HG02763 (cell line): ENCODE measurements around the gene MOB1A.
"Not testable (repeated sequence)": the region's sequence is repeated elsewhere in the genome, so short reads cannot be mapped to it uniquely, and the experiment has no call there.

Experiments
- ATAC-seq: cut with Tn5 transposase; IDR thresholded peaks from one replicate; pipeline ENCODE4 v1.9.1; 2021; ENCODE audit warnings: mild to moderate bottlenecking, moderate library complexity; ENCODE audit not compliant: unreplicated experiment

MOB1A gene

DNA sequence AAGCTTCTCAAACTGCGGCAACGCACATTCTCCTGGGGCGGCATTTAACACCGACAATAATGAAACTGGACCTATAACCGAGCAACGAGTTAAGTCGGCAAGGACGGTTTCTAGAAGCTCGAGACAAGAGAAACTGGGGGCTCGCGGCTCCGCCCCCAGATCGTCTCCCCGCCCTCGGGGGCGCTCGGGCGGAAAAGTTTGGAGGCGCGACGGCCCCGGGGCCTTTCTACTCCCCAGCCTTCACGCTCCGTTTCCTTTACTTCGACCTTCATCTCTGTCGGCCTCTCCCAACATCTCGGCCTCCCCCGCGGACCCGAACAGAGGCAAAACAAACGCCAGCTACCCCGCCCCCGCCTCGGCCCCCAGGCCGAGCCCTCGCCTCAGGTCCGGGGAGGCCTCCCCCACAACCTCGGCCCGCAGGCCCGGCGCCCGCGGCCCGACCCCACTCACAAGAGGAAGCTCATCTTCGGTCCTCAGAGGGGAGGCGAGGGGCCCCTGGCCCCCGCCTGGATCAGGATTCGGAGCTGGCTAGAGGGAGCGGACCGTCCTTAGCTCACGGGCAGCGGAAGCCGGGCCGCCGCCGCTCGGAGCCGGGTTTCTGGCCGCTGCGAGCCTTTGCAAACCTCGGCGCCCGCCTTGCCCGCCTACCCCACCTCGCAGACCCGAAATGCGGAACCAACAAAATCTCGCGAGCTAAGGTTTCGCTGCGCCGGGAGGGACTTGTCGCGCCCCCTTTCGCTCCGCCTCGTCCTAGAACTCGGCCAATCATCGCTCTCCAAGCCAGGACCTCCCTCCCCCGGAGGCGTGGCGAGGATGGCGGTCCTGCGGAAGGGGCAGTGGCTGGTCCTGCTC, at the start of gene MOB1A:
MOB1A (minus strand) TSS at position 669 of the 852 bp plus-strand sequence; CDS start at position 464, 205 bp downstream.
- peak; percentile 74 for ATAC-seq

DNA sequence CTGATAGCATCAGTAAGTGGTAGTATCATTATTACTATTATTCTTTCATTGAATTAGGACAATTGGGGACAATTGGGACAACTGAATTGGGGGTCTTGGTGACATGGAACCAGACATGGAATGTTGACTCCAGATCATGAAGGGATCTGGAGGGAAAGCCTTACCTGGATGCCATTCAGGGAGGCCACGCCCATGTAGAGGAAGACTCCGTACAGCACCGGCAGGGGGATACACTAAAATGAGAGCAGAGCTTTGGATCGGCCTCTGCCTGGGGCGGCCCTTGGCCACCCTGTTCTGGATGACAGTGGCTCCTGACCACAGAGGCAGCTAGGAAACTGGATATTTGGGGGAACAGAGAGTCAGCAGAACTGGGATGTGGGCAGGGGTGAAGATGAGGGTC, 49.0 kb upstream of the MOB1A start:
- ATAC-seq = no peak

DNA sequence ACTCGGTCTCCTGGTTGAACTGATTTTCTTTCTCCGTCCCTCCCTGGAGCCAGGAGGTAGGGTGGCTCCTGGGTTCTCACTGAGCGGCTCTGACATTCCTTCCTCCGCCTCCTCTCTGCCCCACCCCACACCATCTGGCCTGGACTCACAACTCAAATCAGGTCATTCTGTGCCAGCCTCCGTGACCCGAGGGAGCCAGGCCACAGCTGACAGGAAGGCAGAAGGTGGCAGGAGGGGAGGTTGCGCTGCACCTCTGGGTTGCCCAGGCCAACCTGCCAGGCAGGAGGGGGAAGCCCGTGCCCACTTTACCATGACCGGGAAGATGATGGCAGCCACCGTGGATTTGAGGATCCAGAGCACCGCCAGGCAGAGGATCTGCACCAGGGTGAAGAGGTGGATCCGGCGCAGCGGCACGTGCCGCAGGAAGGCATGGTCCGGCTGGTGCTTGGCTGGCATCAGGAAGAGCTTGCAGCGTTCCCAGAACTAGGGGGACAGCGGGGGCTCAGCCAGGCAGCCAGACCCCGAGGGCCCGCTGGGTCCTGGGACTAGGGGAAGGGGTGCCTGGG, 48.1 kb upstream of the MOB1A start:
- ATAC-seq = no peak

DNA sequence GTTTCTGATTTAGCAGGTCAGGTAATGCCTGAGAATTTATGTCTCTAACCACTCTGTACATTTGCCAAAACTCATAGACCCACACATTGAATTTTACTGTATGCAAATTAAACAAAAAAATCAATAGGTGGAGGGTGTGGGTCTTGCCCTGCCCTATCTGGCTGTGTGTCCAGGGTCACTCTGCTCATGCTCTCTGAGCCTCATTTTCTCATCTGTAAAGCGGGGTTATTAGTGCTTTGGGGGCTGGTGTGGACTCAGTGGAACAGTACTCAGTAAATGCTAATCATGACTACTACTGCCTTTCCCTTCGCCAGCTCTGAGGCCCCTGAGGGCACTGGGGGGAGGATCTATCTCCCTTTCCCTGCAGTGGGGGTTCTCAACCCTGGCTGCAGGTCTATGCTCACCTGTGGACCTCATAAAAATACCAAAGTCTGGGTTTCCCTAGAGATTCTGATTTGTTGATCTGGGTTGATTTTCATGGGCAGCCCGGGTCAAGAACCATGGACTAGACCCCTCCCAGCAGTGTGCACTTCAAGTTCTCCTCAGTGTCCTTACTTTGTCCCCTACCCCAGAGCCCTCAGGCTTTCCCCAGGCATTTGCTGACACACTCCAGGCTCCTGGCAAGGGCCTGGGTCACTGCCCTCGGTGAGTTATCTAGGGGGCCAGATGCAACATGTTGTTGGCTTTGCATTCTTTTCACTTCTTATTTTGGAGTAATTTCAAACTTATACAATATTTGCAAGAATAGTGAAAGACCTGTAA, 47.2 kb upstream of the MOB1A start:
- ATAC-seq = no peak

DNA sequence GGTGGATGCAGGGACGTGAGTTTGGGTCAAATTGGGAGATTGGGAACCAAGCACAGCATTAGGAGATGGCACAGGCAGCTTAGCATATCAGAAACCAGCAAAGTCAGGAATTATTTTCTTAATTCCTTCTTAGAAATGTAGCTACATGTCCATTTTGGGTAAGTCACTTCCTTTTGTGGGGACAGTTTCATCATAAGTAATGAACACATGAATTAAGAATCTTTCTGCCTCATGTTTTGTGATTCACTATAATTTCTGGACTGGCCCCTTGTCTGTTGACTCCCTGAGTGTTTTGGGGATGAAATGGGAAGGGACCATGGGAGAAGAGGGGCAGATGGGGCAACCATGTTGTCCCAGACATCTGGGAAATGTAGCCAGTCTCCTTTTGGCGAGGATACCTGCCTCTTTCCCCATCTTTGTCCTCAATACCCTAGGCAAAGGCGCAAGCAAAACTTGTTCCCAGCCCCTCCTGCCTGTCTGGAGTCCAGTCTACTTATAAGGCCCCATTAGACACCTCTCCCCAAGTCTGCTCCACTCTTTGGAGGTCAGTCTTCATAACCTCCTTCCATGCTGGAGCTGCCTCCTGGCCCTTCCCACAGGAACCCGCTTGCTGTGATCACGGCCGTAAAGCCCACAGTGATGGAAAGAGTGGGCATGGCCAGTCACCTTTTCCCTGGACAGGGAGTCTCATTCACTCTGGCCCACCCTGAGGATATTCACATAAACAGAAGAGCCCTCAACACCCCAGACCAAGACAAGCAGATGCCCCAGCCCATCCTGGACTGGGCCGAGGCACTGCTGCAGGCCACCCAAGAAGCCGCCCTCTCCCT, 45.5 kb upstream of the MOB1A start:
- ATAC-seq = no peak

DNA sequence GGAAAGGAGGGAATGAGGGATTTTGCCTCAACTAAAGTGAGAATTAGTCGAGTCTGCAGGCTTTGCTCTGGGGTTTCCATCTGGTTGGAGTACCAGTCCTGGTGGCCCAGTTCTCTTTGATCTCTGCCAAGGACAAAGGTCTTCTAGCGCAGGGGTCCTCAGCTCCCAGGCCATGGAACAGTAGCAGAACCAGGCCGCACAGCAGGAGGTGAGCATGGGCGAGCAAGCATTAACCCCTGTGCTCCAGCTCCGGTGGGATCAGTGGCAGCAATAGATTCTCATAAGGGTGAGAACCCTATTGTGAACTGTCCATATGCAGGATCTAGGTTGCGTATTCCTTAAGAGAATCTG, 43.6 kb upstream of the MOB1A start:
- ATAC-seq = no peak

DNA sequence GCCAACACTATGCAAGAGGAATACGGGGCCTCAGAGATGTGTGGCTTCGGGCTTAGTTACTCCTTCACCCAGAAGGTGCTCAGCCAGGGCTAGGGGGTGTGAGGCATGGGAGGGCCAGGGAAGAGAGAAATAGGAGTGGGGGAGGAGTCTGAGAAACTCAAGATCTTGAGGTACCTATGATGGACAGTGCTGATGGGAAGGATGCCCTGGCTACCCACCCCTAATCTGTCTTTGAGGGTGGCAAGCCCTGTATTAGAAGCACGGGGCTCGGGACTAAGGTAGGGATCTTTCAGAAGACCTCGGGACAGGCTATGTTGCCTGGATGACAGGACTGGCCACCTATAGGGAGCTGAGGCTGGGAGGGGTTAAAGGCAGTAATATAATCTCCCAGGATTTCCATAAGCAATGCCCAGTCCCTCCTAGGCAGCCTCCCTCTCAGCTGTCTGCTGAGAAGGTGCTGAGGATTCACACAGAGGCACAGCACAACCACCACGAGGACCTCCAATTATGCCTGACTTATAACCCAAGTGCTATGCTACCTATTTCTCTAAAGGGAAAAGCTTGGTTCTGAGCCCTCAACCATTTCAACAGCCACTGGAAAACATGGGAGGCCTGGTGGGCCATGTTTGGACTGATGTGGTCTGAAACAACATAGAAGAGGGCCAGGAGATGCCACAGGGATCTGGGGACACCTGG, 43.1 kb upstream of the MOB1A start:
- ATAC-seq = no peak

DNA sequence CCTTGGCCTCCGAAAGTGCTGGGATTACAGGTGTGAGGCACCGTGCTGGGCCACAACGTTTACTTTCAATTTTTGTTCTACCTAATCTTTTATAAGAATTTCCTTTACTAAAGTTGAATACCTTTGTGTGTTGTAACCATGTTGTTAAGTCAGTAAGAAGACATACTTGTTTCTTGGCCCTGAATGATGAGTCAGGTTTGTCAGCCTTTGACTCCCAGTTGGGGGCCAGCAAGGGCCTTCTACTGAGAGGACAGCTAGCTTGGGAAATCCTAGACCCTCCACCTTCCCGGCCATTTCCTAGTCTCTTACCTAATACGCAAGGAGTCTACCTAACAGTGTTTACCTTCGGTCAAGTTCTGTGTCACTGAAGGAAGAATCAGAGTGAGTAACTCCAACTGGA, 42.4 kb upstream of the MOB1A start:
- no peak for ATAC-seq

DNA sequence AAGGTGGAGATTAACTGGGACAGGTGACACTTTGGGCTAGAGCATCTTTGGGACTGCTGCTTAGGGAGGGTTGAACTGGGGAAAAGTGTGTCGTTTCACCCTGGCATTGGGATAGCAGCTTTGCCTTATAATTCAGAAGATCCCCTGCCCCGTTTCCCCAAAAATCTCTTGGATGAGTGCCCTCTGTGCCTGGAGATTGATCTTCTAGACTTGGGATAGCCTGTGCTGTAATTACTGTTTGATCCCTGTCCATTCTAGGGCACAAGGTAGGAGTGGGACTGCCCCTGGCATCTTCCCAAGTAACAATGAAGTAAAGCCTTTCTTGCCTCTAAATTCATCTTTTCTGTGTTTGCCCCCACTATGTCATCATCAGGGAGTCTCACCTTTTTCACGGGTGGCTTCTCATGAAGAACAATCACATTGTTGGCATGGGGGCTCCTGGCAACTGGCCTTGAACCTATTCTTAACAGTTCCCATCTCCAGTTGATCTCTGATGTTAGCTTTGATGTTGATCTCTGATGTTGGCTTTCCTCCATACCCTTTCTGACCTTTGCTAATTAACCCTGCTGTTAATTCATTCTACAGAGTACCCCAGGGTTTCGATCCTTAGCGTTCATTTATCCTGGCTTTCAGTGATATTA, 41.3 kb upstream of the MOB1A start:
- no peak for ATAC-seq

DNA sequence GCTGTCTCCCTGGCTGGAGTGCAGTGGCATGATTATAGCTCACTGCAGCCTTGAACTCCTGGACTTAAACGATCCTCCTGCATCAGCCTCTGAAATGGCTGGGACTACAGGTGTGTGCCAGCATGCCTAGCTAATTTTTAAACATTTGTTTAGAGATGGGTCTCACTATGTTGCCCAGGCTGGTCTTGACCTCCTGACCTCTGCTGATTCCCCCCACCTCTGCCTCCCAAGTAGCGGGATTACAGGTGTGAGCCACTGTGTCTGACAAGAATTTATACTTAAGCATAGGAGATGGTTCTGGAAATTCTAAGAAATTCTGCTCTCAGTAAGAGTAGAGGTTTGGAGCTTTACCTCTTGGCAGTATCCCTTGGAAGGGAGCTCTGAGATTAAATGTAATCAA, 38.0 kb upstream of the MOB1A start:
- no peak for ATAC-seq

DNA sequence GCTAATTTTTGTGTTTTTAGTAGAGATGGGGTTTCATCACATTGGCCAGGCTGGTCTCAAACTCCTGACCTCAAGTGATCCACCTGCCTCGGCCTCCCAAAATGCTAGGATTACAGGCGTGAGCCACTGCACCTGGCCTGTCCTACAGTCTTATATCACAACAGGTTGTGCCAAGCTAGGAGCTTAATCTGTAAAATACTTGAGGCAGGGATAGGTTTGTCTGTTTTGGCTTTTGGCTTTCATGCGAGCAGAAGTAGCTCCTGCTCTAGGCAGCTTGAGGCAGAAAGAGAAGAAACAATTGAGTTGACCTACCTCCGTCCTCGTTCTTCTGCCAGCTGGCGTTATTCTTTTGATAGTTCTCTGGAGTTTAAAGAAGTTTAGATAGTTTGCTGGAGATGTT, 37.1 kb upstream of the MOB1A start:
- ATAC-seq = not testable (repeated sequence)

DNA sequence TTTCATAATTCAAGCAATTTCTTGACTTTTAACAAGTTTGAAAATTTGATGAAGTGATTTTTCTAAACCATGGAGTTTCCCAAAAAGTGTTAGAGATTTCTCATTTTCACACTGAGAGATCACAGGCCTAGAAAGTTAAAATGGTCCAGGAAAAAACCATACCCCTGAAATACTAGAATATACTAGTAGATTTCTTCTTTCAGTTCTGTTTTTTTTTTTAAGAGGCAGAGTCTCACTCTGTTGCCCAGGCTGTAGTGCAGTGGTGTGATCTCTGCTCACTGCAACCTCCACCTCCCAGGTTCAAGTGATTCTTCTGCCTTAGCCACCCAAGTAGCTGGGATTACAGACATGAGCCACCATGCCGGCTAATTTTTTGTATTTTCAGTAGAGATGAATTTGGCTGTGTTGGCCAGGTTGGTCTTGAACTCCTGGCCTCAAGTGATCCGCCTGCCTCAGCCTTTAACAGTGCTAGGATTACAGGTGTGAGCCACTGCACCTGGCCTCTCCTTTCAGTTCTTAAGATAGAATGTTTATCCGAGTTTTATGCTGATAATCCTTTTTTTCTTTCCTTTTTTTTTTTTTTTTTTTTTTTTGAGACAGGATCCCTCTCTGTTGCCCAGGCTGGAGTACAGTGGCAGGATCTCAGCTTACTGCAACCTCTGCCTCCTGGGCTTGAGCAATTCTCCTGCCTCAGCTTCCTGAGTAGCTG, 34.2 kb upstream of the MOB1A start:
- ATAC-seq = no peak

DNA sequence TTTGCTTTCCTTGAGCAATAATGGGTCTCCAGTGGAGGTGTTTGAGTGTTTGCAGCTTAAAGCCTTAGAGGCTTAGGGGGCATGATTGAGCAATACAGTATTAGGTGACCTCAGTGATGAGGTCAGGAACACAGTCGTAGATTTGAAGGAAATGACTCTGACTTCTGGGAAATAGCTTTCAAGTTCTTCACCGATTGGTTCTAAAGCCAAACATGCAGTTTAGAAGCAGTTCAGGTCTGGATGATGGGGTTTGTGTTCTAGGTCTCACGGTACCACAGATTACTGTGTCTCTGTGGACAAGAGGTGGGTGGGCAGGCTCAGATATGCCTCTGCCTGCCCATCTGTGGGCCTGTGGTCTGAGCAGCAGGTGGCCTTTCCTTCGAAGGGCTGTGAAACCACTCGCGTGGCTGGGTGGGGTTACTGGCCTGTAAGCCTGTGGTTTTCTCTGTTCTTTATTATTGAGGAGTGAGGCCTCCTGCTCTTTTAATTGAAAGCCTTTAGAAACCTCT, 27.6 kb upstream of the MOB1A start:
- ATAC-seq = peak; percentile 86

DNA sequence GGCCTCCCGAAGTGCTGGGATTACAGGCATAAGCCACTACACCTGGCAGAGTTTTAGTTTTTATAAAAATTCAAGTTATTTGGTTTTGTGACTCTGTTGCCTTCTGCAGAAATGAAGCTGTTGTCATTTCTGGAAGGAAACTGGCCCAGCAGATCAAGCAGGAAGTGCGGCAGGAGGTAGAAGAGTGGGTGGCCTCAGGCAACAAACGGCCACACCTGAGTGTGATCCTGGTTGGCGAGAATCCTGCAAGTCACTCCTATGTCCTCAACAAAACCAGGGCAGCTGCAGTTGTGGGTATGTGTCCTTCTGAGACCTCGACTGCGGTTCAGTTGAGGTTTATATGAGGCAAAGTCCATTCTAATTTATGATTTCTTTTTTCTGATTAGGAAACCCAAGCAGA, 26.9 kb upstream of the MOB1A start:
- no peak for ATAC-seq

DNA sequence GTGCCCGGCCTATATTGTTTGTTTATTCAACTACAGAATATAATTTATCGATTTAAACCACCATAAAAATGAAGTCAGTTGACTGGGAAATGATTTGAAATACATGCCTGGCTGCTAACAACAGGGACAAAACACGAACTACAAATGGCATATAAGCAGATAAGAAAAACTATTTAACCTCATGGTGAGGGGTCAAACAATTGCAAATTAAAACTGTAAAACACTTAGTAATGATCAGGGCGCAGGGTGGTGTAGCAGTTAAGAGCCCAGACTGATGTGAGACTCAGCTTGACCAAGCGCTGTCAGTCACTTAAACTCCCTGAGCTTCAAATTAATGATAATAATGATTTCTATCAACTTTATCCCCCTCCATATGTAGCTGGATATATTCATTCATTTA, 26.4 kb upstream of the MOB1A start:
- no peak for ATAC-seq

DNA sequence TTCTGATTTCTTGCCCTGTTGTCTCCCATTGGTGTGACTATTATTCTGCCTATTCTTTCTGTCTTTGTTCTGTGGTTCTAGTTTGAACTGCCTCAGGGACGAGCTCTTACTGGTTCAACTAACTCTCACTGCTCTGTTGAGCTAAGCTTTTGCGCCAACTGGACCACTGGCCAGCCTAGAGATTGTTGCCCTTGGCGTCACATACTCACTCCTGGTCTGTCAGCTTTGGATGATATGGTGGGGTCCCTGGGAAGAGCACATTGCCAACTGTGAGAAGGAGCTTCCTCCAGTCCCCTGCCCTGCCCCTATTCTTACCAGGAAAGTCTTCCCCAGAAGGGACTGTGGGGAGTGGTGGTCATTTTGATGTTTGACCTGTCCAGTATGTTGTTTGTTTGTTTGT, 25.8 kb upstream of the MOB1A start:
- no peak for ATAC-seq

DNA sequence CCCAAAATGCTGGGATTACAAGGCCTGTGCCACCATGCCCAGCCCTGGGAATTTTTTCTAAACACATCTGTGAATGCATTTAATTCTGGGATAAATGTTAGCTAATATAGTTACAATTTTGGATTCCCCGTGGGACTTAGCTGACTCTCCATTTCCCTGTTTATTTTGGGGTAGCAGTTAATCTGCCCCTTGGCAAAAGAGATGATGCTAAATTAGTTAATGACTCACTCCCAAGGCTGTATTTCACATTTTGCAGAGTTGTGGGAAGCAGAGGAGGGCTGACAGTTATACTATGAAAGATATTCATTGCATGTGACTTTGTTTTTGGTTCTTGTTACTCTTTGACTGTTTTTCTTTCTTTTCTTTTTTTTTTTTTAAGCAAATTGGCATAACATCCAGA, 22.9 kb upstream of the MOB1A start:
- ATAC-seq = no peak

DNA sequence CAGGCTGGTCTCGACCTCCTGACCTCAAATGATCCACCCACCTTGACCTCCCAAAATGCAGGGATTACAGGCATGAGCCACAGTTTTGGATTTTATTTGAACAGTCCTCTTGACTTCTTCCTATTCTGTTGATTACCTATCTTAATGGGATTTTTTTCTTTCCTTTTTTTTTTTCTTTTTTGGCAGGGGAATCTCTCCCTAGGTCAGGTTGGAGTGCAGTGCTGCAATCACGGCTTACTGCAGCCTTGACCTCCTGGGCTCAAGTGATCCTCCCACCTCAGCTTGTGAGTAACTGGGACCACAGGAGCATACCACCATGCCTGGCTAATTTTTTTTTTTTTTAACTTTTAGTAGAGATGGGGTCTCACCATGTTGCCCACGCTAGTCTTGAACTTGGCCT, 22.5 kb upstream of the MOB1A start:
- ATAC-seq = no peak

DNA sequence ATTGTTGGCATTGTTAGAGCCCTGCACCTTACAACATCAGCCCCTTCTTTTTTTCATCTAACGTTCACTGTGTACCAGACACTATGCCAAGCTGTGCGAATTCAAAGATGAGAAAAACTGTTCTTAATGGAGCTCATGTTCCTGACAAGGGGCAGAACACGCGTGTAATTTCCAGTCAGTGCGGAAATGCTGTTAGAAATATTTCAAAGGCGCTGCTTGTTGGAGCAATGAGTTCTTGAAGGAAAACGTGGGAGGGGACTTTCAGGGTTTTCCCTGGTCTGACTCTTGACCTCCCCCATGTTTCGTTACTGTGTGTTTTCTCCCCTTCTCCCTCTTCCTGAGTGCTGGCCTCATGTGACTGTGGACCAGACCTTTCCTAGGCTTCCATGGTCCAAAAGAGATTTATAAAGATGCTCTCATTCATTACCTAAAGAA, 21.2 kb upstream of the MOB1A start:
- ATAC-seq = no peak
